A172 (cell line): Measurements from ENCODE around the gene CDC42. TPM values are rescaled to one million over a fixed set of nuclear protein-coding genes. Genes with fewer than 3 reads are reported as not detected.

Experiments
- DNase-seq: peaks from one replicate; pipeline ENCODE4 v3.0.0-alpha.2; 2015; ENCODE audit warnings: low spot score
- total RNA-seq: library from RNA; depleted of rRNA; stranded (reverse); fragments of >200 nt; shearing (Covaris generic); gene quantifications from 2 replicates; pipeline ENCODE4 v1.2.3, GENCODE V29; 2014

CDC42 gene
- total RNA-seq, 1 experiment from 2014 or later = 260 TPM

DNA sequence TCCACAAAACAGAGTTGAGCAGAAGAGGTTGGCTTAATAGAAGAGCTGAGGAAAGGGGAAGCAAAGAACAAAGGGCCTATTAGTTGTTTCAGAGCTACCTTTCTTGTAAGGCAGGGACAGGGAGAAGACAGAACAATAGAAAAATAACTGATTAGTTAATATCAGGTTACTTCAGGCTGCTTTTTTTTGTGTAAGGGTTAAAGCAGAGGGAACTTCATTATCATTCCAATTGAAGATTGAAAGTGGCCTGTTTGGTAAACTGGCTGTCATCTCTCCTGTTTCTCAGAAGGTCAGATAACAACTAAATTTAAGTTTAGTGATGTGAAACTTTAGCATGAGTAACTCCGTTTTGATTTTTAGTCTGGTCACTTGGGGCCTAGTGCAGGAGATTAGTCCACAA lies 22.3 kb downstream of the CDC42 start:
- DNase-seq = no peak

DNA sequence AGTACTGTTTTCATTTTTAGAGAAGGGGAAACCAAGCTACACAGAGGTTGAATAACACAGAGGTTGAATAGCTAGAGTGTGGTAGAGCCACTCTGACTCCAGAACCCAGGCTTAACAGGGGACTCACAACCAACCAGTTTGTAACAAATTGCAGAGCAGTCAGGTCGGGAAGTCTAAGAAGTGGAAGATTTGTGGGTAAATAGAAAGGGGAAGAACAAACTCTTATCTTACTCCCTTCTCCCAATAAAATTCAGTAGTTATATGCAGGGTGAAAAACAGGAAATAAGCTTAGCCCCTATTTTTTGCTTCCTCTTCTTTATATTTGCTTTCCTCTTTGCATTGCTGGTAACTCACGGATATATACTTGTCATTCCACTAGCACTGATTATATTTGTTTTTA lies 23.2 kb downstream of the CDC42 start:
- no peak for DNase-seq

DNA sequence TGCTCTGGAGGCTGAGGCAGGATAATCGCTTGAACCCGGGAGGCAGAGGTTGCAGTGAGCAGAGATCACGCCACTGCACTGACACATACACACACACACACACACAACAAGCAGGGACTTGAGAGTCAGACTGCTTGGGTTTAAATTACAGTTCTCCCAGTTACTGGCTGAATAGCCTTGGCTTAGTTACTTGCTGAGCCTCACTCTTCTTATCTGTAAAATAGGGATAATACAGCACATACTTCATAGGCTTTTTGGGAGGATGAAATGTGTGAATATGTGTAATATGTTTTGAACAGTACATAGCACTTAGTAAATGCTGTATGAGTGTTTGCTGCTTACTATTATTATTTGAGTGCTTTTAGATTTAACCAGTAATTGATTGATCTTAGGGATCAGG lies 23.8 kb downstream of the CDC42 start:
- DNase-seq = no peak

DNA sequence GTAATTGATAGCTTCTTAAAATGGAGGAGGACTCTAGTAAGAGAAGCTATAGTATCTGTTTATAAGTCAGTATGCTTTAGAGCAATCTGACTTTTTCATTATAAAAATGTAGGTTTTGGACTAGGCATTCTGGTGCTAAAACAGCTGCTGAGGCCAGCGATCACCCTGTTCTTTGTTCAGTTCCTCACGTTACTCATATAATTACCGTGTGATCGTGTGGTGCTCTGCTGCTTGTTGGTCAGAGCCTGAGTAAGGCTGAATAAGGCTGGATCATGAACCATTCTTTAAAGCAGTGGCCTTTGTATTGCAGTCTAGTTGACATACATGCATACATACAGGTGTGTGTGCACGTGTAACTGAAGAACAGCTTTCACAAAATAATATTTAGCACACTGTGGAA lies 25.2 kb downstream of the CDC42 start:
- no peak for DNase-seq

DNA sequence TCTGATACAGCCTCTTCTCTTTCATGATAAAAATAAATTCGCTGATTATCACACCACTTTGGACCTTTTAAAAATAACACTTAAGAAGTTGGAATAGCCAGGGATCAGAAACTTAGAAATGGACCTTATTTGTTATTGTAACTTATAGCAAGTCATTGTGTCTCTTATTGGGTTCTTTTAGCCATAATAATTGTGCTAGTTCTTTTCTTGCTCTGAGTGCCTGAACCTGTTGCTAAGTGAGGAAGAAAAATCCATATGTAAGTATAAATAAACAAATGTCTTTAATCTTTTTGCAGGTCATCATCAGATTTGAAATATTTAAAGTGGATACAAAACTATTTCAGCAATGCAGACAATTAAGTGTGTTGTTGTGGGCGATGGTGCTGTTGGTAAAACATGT lies 25.6 kb downstream of the CDC42 start:
- DNase-seq = no peak

DNA sequence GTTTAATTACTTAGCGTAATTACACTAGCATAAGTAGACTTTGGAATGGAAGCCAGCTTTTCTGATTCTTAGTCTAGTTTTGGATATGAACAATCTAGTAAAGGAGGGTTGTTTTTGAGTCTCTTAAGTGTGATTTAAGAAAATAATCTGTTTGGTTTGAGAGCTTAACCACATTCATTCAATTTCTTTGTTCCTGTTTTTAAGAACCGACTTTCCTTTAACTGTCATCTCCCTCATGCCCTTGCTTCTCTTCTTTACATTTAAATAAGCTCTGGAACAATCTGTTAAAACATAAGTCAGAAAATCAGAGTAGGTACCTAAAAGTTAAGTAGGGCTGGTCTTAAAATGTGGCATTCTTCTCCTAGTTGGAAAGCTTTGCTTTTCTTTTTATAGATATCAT lies 27.7 kb downstream of the CDC42 start:
- DNase-seq = no peak

DNA sequence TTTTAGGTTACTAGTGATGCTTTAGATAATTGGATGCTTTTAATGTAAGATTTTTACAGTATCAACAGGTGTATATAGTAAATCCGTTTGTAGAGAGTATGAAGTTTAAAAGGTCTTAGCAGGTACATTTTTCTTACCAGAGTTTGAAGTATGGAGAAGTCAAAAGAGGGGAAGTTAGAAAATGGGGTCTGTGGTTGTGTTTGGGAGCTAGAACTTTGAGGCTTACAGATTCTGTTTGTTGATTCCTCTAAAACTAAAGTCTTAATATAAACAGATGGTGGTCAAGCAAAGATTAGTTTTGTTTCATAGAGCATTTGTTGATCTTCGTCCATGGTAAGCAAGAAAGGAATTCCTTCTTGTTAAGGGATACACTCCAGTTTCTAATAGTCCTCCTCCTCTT lies 35.8 kb downstream of the CDC42 start:
- DNase-seq = no peak

DNA sequence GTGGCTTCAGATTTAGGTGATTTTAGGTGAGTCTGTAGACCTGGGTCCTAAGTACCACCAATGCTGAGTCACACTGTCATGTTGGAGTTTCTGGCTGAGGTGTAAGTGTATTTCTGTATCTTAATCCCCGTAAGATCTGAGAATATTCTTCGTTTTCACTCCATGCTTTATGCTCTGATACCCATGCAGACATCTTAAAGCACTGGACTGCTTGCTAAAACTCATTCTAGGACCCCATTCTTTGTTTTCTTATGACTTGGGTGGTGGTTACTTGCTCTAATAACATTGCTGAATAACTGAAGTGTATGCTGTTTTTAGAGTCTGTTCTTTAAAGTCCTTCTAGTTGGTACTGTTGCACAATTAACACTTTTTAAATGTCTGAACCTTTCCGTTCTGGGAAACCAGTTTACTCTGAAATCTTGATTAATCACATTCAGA lies 36.6 kb downstream of the CDC42 start:
- DNase-seq = no peak

DNA sequence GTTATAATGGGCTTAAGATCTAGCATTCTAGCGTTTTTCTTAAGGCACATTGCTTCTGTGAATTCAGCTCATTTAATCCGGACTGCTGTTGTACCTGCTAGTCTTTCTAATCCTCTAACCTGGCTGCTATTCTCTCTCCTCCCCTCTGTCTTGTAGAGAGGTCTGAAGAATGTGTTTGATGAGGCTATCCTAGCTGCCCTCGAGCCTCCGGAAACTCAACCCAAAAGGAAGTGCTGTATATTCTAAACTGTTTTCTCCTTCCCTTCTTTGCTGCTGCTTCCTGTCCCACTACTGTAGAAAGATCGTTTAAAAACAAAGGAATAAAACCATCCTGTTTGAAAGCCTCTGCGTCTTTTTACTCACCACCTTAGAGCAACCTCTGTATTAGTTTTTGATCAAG lies 37.3 kb downstream of the CDC42 start:
- DNase-seq = no peak

DNA sequence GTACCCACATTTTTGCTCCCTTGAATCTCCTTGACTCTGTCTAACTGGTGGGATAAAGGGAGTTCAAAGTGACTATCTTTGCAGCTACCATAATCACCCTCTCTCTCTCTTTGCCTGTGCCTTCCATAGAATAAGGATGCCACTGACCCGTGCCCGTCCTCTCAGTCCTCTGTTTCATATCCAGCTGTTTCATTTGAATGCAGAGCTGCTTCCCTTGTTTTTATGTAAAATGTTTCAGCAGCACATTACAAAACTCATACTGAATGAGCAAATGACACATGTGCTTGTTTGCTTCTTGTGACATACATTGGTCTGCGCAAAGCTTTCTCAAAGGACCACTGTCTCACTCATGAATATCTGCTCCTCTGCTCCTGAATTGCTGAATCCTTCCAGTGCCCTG lies 38.4 kb downstream of the CDC42 start:
- DNase-seq = no peak

DNA sequence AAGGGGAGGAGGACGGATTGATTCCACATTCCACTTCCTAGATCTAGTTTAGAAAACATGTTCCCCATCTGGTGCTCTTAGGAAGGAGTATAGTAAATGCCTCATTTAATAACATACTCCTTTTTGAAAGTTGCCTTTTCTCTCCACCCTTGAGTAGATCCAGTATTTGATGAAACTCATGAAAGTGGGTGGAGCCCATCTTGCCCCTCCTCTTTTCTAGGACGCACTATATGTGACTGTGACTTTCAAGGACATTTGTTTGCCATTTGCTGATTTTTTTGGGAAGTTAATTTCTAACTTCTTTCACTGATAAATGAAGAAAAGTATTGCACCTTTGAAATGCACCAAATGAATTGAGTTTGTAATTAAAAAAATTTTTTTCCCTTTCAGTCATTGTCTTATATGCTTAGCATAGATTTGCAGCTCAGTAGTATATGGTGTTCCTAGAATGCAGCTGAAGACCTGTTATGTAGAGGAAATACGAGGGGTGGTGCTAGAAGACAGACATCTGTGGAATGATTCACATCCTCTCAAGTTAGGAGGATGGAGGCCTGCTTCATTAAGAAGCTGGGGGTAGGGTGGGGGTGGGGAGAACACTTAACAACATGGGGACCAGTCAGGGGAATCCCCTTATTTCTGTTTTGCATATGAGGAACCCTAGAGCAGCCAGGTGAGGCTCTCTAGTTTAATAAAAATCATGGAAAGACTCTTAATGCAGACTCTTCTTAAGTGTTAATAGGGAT lies 39.7 kb downstream of the CDC42 start:
- DNase-seq = peak; percentile 59

DNA sequence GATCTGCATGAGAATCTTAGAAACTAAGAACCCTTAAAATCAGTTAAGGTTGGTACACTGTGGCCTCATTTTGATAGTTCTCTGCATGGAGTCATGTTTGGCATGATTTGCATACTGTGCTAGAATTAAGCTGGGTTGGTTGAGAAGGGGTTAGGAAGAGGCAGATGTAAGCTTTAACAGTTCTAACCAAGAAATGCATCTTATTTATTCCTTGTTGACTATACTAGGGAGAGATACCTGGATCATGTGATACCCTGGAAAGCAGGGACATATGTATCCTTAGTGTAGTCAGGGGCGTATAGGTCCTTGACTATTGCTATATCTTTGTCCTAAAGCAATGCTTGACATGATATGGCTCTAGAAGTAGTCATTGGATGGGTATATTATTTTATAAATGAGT lies 41.0 kb downstream of the CDC42 start:
- no peak for DNase-seq

DNA sequence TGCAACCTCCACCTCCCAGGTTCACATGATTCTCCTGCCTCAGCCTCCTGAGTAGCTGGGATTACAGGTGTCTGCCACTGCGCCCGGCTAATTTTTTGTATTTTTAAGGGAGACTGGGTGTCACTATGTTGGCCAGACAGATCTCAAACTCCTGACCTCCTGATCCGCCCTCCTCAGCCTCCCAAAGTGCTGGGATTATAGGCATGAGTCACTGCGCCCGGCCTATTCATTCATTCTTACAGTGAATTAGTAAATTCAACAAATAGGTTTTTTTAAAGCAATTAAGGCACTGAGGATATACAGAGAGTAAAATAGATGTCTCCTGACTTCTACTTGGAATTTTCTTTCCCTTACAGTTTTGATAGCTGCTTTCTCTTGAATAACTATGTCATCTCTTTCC lies 43.5 kb downstream of the CDC42 start:
- DNase-seq = peak; percentile 32

DNA sequence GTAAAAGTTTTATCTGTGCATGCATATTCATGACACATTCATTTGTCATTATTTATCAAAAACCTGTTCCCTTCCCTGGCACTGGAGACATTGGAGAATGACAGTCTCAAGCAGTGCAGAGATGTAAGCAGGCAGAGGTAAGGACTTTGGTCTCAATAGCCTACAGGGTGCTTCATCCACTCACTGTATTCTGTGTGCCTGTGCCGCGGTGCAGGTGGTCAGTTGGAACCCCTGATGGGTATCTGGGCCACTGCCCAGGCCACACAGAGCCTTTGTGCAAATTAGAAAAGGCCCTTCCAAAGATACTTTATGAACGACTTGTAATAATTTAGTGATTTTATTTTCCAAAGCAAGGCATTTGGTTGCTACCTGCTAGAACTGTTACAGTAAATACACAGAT lies 44.0 kb downstream of the CDC42 start:
- DNase-seq = no peak

DNA sequence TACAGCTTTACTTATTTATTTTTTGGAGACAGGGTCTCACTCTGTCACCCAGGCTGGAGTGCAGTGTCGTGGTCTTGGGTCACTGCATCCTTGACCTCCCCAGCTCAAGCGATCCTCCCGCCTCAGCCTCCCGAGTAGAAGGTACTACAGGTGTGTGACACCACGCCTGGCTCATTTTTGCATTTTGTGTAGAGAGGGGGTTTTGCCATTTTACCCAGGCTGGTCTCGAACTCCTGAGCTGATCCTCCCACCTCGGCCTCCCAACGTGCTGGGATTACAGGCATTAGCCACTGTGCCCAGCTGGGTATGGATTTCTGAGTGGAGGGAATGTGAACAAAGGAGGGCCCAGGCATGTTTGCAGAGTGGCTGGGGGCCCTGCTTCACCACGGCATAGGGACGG lies 46.2 kb downstream of the CDC42 start:
- no peak for DNase-seq

DNA sequence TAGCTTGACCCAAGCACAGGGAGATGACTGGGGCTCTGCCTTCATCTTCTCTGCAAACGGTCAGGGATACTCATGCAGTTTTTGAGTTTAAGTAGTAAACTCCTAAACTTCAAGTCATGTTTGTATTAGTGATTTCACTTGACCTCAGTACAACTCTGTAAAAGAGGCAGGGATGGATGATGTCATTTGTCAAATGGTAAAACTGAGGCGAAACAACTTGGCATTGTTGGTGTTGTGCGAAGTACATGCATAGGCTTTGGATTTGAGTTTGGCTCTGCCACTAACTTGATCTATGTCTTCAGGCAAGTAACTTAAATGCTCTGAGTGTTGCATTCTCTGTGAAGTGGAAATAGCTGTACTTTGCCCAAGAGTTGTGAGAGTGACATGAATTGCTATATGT lies 47.7 kb downstream of the CDC42 start:
- DNase-seq = no peak

DNA sequence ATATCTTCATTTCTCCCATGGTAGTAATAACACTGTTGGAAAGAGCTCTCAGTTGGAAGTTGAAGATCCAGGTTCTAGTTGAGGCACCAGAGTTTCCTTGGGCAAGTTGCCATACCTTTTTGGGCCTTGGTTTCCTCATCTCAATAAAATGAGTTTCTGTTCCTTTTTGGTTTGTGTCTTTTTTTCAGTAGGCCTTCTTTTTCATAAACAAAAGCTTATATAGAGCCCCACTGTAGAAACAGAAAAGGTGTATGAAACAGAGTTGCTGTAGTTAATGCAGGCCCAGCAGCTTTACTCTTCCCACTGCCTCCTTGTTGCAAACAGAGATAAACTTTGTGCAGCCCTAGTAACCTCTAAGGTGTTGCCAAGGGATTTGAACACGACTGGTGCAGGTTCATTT lies 48.7 kb downstream of the CDC42 start:
- DNase-seq = no peak

DNA sequence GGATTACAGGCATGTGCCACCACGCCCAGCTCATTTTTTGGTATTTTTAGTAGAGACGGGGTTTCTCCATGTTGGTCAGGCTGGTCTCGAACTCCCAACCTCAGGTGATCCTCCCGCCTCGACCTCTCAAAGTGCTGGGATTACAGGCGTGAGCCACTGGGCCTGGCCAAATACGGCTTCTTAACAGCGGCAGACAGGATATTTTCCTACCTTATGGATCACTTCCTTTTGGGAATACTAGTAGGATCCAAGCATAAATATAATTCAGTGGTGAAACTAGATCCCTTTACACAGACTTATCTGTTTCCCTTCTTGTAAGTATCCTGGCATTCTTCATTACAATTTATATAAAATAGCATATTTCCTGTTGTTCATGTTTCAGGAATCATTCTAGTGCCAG lies 49.5 kb downstream of the CDC42 start:
- DNase-seq = no peak

DNA sequence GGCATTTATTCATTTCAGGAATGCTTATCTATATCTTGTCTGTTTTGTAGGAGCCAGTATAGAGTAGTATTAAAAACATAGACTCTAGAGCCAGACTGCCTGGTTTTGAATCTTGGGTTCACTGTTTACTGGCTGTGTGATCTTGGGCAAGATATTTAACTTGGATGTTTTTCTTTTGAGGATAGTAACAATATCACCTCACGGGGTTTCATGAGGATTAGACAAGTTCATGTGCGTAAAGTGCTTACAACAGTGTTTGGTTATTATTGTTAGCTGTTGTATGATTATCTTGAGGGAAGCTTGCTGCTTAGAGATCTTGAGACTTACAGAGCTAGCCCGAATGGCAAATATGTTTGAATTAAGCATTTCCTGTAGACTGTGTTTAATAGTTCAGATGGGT lies 50.2 kb downstream of the CDC42 start:
- DNase-seq = no peak

DNA sequence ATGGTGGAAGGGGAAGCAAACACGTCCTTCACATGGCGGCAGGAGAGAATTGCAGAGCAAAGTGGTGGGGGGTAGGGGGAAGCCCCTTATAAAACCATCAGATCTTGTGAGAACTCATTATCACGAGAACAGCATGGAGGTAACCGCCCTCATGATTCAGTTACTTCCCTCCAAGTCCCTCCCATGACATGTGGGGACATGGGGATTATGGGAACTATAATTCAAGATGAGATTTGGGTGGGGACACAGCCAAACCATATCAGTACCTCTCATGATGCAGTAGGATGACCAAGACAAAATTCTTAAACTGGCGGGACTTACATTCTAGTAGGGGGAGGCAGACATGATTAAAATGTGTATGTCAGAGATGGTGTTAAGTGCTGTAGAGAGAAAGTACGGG lies 51.6 kb downstream of the CDC42 start:
- DNase-seq = no peak

DNA sequence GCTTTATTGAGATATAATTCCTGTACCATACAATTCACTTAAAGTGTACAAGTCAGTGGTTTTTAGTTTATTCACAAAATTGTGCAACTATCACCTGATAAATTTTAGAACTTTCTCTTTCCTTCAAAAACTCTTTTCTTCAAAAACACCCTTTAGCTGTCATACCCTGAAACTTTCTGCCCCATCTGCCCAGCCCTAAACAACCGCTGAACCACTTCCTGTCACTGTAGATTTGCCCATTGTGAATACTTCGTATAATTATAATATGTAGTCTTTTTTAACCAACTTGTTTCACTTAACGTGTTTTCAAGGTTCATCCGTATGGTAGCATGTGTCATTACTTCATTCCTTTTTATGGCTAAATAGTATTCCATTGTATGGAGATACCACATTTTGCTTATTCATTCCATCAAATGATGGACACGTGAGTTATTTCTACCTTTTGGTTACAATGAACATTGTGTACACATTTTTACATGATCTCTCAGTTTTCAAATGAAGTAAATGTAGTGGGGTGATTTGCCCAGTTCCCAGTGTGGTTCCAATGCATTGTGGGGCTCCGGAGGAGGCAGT lies 52.4 kb downstream of the CDC42 start:
- no peak for DNase-seq

DNA sequence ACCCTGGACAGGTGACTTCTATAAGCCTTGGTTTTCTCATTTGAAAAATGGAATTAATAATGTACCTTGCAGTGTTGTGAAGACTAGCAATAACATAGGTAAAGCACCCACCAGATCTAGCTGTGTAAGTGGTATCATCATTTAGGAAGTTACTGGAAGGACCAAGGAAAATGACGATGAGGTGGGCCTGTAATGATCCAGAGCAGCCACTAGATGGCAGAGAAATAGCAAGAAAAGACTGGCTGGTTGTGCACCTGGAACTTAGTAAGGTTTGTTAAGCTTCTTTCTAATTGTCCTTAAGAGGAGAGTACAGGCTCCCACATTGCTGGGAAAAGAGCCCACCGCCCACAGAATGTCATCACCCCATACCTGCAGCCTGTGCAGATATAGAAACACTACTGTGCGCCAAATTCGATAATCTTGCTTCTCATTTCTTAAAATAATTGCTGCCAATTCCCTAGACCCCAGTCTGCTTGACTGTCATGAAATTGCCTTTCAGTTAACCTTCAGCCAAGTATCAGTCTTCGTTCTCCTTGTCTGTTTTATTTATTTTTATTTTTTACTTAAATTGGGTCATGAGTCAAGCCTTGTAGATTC lies 53.2 kb downstream of the CDC42 start:
- DNase-seq = peak; percentile 28

DNA sequence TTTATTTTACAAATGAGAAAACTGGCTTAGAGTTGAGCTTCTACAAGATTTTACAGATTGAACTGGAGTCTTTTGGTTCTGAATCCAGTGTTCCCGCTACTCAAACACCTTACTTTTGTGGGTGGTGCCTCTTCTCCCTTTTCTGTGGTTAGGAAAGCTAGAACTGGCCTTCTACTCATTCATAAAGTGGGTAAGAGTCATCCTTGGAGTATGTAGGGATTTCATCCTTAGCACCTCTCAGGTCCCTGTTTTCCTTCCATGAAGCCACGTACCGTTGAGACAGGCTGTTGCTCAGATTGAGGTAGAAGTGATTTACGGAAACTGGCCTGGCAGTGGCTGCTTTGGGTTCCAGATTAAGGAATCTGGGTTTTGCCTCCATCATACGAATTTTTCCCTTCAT lies 54.6 kb downstream of the CDC42 start:
- peak; percentile 14 for DNase-seq
